Measurements from ENCODE around the gene TNFRSF11A.
A peak's percentile ranks its signal among the peaks of the same experiment; 100 is the strongest.

TNFRSF11A gene

GRCh38 chr18:62345909-62346308 lies 20.8 kb downstream of the TNFRSF11A start:
- DNase-seq, result no peak

GRCh38 chr18:62346333-62347088 lies 21.4 kb downstream of the TNFRSF11A start:
- peak; percentile 89 for DNase-seq

- DNase-seq, result no peak
Measured at GRCh38 chr18:62347089-62347506, 22.0 kb downstream of the TNFRSF11A start.

- no peak for DNase-seq
Measured at GRCh38 chr18:62348474-62348873, 23.4 kb downstream of the TNFRSF11A start.

GRCh38 chr18:62353170-62353569 lies 28.1 kb downstream of the TNFRSF11A start:
- DNase-seq, result no peak

GRCh38 chr18:62354151-62354550 lies 29.0 kb downstream of the TNFRSF11A start:
- no peak for DNase-seq

GRCh38 chr18:62357079-62357719 lies 32.1 kb downstream of the TNFRSF11A start:
- DNase-seq, result no peak

- DNase-seq, result no peak
Measured at GRCh38 chr18:62360805-62361204, 35.7 kb downstream of the TNFRSF11A start.

- DNase-seq, result no peak
Measured at GRCh38 chr18:62361288-62361687, 36.2 kb downstream of the TNFRSF11A start.

- DNase-seq, result no peak
Measured at GRCh38 chr18:62364558-62364957, 39.4 kb downstream of the TNFRSF11A start.

GRCh38 chr18:62365420-62365819 lies 40.3 kb downstream of the TNFRSF11A start:
- DNase-seq, result no peak

GRCh38 chr18:62366992-62367391 lies 41.9 kb downstream of the TNFRSF11A start:
- DNase-seq, result no peak

GRCh38 chr18:62368100-62368499 lies 43.0 kb downstream of the TNFRSF11A start:
- no peak for DNase-seq

- no peak for DNase-seq
Measured at GRCh38 chr18:62369129-62369644, 44.1 kb downstream of the TNFRSF11A start.

- DNase-seq, result no peak
Measured at GRCh38 chr18:62370366-62370765, 45.3 kb downstream of the TNFRSF11A start.

- DNase-seq, result no peak
Measured at GRCh38 chr18:62371436-62371835, 46.3 kb downstream of the TNFRSF11A start.

- DNase-seq, result peak; percentile 65
Measured at GRCh38 chr18:62372156-62372555, 47.0 kb downstream of the TNFRSF11A start.

GRCh38 chr18:62372882-62373281 lies 47.8 kb downstream of the TNFRSF11A start:
- DNase-seq, result no peak

GRCh38 chr18:62374410-62374965 lies 49.4 kb downstream of the TNFRSF11A start:
- DNase-seq, result no peak

- DNase-seq, result no peak
Measured at GRCh38 chr18:62377131-62377807, 52.2 kb downstream of the TNFRSF11A start.

- no peak for DNase-seq
Measured at GRCh38 chr18:62379051-62379450, 53.9 kb downstream of the TNFRSF11A start.

GRCh38 chr18:62381373-62381772 lies 56.3 kb downstream of the TNFRSF11A start:
- no peak for DNase-seq

- DNase-seq, result no peak
Measured at GRCh38 chr18:62384068-62384467, 59.0 kb downstream of the TNFRSF11A start.
